ENCODE data around the gene MYT1.
"Not testable (repeated sequence)": the region's sequence is repeated elsewhere in the genome, so short reads cannot be mapped to it uniquely, and the experiment has no call there.

The MYT1 gene

DNA sequence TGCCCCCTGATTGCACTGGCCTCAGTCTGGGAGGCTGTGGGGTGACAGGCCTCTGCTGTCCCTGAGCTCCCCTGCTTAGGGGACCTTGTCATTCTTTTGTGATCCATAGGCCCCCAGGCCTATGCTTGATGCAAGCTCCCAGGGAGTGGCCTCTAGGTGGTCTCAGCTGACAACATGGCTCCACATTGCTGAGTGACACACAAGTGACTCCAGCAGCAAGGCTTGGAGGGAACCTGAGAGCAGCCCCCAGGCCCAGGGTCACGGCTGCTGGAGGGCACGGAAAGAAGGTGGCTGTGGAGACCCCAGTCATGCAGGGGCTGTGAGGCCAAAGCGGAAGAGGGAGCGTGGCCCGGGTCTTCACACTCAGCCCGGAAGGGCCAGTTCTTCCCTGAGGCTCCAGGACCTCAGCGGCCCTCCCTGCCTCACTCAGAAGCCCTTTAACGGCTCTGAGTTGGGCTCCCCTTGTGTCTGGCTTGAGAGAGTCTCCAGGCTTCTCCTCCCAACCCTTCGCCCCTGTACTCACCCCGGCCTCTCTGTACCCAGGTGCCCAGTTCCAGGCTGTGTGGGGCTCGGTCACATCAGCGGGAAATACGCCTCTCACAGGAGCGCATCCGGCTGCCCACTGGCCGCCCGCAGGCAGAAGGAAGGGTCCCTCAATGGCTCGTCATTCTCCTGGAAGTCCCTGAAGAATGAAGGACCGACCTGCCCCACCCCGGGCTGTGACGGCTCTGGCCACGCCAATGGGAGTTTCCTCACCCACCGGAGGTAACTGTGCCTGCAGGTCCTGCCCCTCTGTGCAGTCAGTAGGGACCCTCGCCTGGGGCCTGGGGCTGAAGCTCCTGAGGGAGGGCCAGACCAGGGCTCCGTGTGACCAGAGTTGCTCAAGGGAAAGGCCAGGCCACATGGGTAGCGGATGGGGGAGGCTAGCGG lies 67.6 kb downstream of the MYT1 start:
- no peak overlapping the region for H3K4me3 ChIP-seq (ENCODE audit: low read depth, low read length)
- TF ChIP-seq, protein P1, sequence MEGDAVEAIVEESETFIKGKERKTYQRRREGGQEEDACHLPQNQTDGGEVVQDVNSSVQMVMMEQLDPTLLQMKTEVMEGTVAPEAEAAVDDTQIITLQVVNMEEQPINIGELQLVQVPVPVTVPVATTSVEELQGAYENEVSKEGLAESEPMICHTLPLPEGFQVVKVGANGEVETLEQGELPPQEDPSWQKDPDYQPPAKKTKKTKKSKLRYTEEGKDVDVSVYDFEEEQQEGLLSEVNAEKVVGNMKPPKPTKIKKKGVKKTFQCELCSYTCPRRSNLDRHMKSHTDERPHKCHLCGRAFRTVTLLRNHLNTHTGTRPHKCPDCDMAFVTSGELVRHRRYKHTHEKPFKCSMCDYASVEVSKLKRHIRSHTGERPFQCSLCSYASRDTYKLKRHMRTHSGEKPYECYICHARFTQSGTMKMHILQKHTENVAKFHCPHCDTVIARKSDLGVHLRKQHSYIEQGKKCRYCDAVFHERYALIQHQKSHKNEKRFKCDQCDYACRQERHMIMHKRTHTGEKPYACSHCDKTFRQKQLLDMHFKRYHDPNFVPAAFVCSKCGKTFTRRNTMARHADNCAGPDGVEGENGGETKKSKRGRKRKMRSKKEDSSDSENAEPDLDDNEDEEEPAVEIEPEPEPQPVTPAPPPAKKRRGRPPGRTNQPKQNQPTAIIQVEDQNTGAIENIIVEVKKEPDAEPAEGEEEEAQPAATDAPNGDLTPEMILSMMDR (IDR thresholded peaks at IDR 0.05; ENCODE audit: low read depth, low read length), result no peak

DNA sequence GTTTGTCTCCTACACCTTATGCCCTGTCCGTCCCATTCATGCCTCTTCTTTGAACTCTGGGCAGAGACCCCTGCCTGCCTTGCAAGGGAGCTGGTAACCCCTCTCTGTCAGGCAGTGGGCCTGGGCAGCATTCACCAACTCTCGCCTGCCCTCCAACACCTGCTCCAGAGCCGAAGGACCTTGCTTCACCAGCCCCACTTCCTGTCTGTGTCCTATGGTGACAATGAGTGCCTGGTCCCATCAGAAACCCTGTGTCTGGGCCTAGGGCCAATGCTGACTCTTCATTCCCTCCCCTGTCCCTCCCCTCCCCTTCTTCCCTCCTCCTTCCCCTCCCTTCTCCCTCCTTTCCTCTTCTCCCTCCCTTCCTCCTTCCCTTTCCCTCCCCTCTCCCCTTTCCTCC lies 68.5 kb downstream of the MYT1 start:
- TF ChIP-seq, protein P1 (IDR thresholded peaks at IDR 0.05; ENCODE audit: low read depth, low read length), result no peak
- H3K4me3 ChIP-seq (ENCODE audit: low read depth, low read length), result no peak overlapping the region

DNA sequence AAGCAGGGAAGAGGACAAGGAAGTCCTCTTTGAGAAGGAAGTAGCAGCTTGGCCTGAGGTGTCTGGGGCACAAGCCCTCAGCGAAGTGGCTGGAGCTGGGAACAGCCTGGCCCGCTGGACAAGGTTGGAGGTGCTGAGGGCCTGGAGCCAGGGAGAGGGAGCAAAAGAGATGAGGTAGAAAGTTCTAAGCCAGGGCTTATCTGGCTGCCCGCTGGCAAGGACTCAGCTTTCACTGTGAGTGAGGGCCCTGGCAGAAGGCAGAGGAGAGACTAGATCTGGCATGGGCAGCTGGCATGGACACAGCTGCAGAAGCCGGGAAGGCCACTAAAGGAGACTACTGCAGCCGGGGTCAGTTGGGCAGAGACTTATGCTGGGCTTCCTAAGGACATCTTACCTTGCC lies 69.5 kb downstream of the MYT1 start:
- TF ChIP-seq, protein P1 (IDR thresholded peaks at IDR 0.05; ENCODE audit: low read depth, low read length), result no peak
- H3K4me3 ChIP-seq (ENCODE audit: low read depth, low read length), result no peak overlapping the region

DNA sequence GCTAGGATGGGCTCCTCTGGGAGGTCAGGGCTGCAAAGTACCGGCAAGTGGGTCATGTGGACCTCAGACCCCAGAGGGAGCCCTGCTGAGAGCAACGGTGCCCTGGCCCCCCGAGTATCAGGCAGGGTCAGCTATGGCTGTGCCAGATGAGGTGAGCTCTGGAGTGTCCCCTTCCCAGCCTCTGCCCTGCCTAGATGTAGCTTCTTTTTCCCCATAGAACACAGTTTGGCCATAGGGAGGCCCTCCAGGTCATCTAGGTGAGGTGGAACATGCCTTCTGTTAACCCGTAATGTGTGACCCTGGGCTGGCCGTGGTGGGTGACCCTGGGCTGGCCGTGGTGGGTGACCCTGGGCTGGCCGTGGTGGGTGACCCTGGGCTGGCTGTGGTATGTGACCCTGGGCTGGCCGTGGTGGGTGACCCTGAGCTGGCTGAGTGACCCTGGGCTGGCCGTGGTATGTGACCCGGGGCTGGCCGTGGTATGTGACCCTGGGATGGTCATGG lies 70.1 kb downstream of the MYT1 start:
- TF ChIP-seq, protein P1 (IDR thresholded peaks at IDR 0.05; ENCODE audit: low read depth, low read length), result no peak

DNA sequence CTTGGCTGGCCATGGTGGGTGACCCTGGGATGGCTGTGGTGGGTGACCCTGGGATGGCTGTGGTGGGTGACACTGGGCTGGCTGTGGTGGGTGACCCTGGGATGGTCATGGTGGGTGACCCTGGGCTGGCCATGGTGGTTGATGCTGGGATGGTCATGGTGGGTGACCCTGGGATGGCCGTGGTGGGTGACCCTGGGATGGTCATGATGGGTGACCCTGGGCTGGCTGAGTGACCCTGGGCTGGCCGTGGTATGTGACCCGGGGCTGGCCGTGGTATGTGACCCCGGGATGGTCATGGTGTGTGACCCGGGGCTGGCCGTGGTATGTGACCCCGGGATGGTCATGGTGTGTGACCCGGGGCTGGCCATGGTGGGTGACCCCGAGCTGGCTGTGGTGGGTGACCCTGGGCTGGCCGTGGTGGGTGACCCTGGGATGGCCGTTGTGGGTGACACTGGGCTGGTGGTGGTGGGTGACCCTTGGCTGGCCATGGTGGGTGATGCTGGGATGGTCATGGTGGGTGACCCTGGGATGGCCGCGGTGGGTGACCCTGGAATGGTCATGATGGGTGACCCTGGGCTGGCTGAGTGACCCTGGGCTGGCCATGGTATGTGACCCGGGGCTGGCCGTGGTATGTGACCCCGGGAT lies 70.8 kb downstream of the MYT1 start:
- not testable (repeated sequence) for H3K4me3 ChIP-seq (ENCODE audit: low read depth, low read length)

More for the DNA sequence above, 70.1 kb downstream of the MYT1 start:
- H3K4me3 ChIP-seq (ENCODE audit: low read depth, low read length), result no peak overlapping the region

DNA sequence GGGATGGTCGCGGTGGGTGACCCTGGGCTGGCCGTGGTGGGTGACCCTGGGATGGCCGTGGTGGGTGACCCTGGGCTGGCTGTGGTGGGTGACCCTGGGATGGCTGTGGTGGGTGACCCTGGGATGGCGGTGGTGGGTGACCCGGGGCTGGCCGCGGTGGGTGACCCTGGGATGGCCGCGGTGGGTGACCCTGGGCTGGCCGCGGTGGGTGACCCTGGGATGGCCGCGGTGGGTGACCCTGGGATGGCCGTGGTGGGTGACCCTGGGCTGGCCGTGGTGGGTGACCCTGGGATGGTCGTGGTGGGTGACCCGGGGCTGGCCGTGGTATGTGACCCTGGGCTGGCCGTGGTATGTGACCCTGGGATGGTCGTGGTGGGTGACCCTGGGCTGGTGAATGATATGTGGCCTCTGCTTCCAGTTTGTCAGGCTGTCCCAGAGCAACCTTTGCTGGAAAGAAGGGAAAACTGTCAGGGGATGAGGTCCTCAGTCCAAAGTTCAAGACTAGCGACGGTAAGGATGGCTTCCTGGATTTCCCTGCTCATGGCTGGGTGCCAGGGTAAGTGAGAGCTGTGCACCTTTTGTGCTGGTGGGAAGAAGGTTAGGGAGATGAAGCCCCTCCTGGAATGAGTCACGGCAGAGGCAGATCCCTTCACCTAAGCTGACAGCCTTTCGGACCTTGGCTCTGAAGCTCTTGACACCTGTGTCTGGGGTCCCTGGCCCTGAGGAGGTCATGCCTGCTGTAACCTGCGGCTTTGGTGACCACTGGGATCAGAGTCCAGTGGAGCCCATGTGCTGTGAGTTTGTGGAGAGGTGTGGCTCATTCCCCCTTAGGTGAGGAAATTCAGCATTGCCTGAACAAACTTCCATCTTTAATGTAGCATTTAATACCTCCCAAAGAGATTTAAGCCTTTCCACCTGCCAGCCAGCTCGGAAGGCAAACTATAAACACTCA lies 72.2 kb downstream of the MYT1 start:
- TF ChIP-seq, protein P1 (IDR thresholded peaks at IDR 0.05; ENCODE audit: low read depth, low read length), result no peak
- H3K4me3 ChIP-seq (ENCODE audit: low read depth, low read length), result no peak overlapping the region

DNA sequence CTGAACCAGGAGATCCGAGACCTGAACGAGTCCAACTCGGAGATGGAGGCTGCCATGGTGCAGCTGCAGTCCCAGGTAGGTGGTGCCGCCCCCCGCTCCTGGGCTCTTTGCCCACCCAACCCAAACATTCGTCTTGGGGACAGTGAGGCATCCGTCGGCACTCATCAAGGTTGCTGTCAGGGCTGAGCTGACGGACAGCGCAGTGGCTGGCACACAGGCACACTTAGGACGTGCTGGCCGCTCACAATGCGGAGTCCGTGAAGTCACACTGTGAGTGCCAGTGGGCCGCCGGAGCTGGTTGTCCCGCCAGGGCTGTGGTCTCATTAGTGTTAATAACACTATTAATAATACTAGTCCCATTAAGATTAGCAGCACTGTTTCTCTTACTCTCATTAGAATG lies 73.1 kb downstream of the MYT1 start:
- TF ChIP-seq, protein P1 (IDR thresholded peaks at IDR 0.05; ENCODE audit: low read depth, low read length), result no peak

More for the DNA sequence above, 73.1 kb downstream of the MYT1 start:
- no peak overlapping the region for H3K4me3 ChIP-seq (ENCODE audit: low read depth, low read length)
